ENCODE results near the gene PKDCC. TPM values are rescaled to one million over a fixed set of nuclear protein-coding genes. Genes with fewer than 3 reads are reported as not detected.

The PKDCC gene
- total and polyA plus RNA-seq, 2 of the 13 experiments (the other 11 are each of a cell fraction or from before 2014, with no cell fraction given), result 52.6 to 58.8 TPM

GRCh38 chr2:42046819-42047487, 868 bp upstream of the PKDCC start (continued):
- 0 out of 2 replicates have a peak, but pooled peaks have one; percentile 33 for TF ChIP-seq DPF2 (CRISPR knock-in tag; IDR thresholded peaks at IDR 0.05; ENCODE audit: borderline replicate concordance, low read depth)
- TF ChIP-seq, protein P1, sequence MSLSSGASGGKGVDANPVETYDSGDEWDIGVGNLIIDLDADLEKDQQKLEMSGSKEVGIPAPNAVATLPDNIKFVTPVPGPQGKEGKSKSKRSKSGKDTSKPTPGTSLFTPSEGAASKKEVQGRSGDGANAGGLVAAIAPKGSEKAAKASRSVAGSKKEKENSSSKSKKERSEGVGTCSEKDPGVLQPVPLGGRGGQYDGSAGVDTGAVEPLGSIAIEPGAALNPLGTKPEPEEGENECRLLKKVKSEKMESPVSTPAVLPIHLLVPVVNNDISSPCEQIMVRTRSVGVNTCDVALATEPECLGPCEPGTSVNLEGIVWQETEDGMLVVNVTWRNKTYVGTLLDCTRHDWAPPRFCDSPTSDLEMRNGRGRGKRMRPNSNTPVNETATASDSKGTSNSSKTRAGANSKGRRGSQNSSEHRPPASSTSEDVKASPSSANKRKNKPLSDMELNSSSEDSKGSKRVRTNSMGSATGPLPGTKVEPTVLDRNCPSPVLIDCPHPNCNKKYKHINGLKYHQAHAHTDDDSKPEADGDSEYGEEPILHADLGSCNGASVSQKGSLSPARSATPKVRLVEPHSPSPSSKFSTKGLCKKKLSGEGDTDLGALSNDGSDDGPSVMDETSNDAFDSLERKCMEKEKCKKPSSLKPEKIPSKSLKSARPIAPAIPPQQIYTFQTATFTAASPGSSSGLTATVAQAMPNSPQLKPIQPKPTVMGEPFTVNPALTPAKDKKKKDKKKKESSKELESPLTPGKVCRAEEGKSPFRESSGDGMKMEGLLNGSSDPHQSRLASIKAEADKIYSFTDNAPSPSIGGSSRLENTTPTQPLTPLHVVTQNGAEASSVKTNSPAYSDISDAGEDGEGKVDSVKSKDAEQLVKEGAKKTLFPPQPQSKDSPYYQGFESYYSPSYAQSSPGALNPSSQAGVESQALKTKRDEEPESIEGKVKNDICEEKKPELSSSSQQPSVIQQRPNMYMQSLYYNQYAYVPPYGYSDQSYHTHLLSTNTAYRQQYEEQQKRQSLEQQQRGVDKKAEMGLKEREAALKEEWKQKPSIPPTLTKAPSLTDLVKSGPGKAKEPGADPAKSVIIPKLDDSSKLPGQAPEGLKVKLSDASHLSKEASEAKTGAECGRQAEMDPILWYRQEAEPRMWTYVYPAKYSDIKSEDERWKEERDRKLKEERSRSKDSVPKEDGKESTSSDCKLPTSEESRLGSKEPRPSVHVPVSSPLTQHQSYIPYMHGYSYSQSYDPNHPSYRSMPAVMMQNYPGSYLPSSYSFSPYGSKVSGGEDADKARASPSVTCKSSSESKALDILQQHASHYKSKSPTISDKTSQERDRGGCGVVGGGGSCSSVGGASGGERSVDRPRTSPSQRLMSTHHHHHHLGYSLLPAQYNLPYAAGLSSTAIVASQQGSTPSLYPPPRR (CRISPR knock-in tag; IDR thresholded peaks at IDR 0.05; ENCODE audit: borderline replicate concordance), result 0 out of 2 replicates have a peak, but pooled peaks have one; percentile 35
- peak; percentile 11; the same call in 1 of the 2 replicates for TF ChIP-seq ARNT2 (CRISPR knock-in tag; IDR thresholded peaks at IDR 0.05; ENCODE audit: low read depth)
- peak; percentile 67; the same call in 1 of the 2 replicates for TF ChIP-seq ARID2 (CRISPR knock-in tag; IDR thresholded peaks at IDR 0.05; ENCODE audit: borderline replicate concordance)
- TF ChIP-seq MXI1 (IDR thresholded peaks at IDR 0.05; ENCODE audit: borderline replicate concordance, low read depth, low read length), result 0 out of 3 replicates have a peak, but pooled peaks have one; percentile 1
- TF ChIP-seq SP5 (CRISPR knock-in tag; IDR thresholded peaks at IDR 0.05; ENCODE audit: borderline replicate concordance, low read depth), result peak; percentile 88
- 0 out of 2 replicates have a peak, but pooled peaks have one; percentile 46 for TF ChIP-seq CCDC6 (CRISPR knock-in tag; IDR thresholded peaks at IDR 0.05)
- no peak for TF ChIP-seq NFIB (CRISPR knock-in tag; IDR thresholded peaks at IDR 0.05; ENCODE audit: borderline replicate concordance)
- no peak for TF ChIP-seq ZNF121 (CRISPR knock-in tag; IDR thresholded peaks at IDR 0.05)
- 0 out of 2 replicates have a peak, but pooled peaks have one; percentile 46 for TF ChIP-seq ZNF616 (CRISPR knock-in tag; IDR thresholded peaks at IDR 0.05; ENCODE audit: low read depth)
- peak; percentile 28; the same call in 1 of the 2 replicates for TF ChIP-seq FOXC1 (CRISPR knock-in tag; IDR thresholded peaks at IDR 0.05; ENCODE audit: borderline replicate concordance)
- peak; percentile 55 for TF ChIP-seq AGO2 (optimal IDR thresholded peaks at IDR 0.05; ENCODE audit: low read depth, low read length)
- 0 out of 2 replicates have a peak, but pooled peaks have one; percentile 58 for TF ChIP-seq ZNF614 (CRISPR knock-in tag; IDR thresholded peaks at IDR 0.05; ENCODE audit: borderline replicate concordance)
- TF ChIP-seq ZBTB8A (CRISPR knock-in tag; IDR thresholded peaks at IDR 0.05; ENCODE audit: borderline replicate concordance, low read depth), result no peak
- 0 out of 2 replicates have a peak, but pooled peaks have one; percentile 23 for TF ChIP-seq ZNF598 (CRISPR knock-in tag; IDR thresholded peaks at IDR 0.05; ENCODE audit: borderline replicate concordance)
- TF ChIP-seq, protein P2, sequence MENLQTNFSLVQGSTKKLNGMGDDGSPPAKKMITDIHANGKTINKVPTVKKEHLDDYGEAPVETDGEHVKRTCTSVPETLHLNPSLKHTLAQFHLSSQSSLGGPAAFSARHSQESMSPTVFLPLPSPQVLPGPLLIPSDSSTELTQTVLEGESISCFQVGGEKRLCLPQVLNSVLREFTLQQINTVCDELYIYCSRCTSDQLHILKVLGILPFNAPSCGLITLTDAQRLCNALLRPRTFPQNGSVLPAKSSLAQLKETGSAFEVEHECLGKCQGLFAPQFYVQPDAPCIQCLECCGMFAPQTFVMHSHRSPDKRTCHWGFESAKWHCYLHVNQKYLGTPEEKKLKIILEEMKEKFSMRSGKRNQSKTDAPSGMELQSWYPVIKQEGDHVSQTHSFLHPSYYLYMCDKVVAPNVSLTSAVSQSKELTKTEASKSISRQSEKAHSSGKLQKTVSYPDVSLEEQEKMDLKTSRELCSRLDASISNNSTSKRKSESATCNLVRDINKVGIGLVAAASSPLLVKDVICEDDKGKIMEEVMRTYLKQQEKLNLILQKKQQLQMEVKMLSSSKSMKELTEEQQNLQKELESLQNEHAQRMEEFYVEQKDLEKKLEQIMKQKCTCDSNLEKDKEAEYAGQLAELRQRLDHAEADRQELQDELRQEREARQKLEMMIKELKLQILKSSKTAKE (CRISPR knock-in tag; IDR thresholded peaks at IDR 0.05; ENCODE audit: borderline replicate concordance), result peak; percentile 83
- TF ChIP-seq, protein P3, sequence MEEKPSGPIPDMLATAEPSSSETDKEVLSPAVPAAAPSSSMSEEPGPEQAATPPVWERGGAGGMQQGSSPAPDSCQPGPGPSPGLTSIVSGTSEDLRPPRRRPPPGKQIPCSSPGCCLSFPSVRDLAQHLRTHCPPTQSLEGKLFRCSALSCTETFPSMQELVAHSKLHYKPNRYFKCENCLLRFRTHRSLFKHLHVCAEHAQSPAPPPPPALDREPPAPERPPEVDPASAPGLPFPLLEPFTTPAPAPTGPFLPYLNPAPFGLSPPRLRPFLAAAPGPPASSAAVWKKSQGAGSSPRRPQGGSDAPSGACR (CRISPR knock-in tag; IDR thresholded peaks at IDR 0.05), result 0 out of 2 replicates have a peak, but pooled peaks have one; percentile 54
- no peak for TF ChIP-seq U2AF2 (IDR thresholded peaks at IDR 0.05; ENCODE audit: low read depth, low read length)
- TF ChIP-seq DNMT1 (CRISPR knock-in tag; IDR thresholded peaks at IDR 0.05), result no peak
- TF ChIP-seq CAMTA2 (CRISPR knock-in tag; IDR thresholded peaks at IDR 0.05; ENCODE audit: borderline replicate concordance), result no peak
- no peak for TF ChIP-seq SP1 (IDR thresholded peaks at IDR 0.05)
- 0 out of 2 replicates have a peak, but pooled peaks have one; percentile 9 for TF ChIP-seq SP1 (CRISPR knock-in tag; IDR thresholded peaks at IDR 0.05)

Measured in HepG2 (cell line).